GM23338 (cell line): Measurements from ENCODE around the gene BIRC7. TPM values are rescaled to one million over a fixed set of nuclear protein-coding genes. Genes with fewer than 3 reads are reported as not detected.
A peak's percentile ranks its signal among the peaks of the same experiment; 100 is the strongest.

Experiments used
- ATAC-seq: fragments of 200-7000 bp; cut with Tn5 transposase; 3 replicates; pipeline ENCODE4 v1.9.1; 2020
- DNase-seq: peaks from one replicate; pipeline ENCODE4 v3.0.0-alpha.2; 2015; ENCODE audit warnings: low spot score
- H2AFZ ChIP-seq: fragments of 200-600 bp; sonication (generic); 2 replicates; pipeline ENCODE4 v1.8.0; 2016; ENCODE audit warnings: antibody characterized with exemption, mild to moderate bottlenecking, moderate library complexity
- H3F3A ChIP-seq: fragments of 200-600 bp; sonication (generic); replicated peaks from 2 replicates; pipeline ENCODE4 v1.8.0; 2017; ENCODE audit warnings: antibody characterized with exemption, mixed run types, low read depth
- H3K27ac ChIP-seq: fragments of 200-600 bp; sonication (generic); 2 replicates; pipeline ENCODE4 v1.6.1; 2016; ENCODE audit warnings: low read depth
- H3K27me3 ChIP-seq: fragments of 200-600 bp; sonication (generic); 2 replicates; pipeline ENCODE4 v1.8.0; 2016; ENCODE audit warnings: mild to moderate bottlenecking, mixed run types, moderate library complexity; ENCODE audit not compliant: insufficient read depth
- H3K36me3 ChIP-seq: fragments of 200-600 bp; sonication (generic); 2 replicates; pipeline ENCODE4 v1.8.0; 2016; ENCODE audit warnings: mild to moderate bottlenecking; ENCODE audit not compliant: insufficient read depth
- H3K4me1 ChIP-seq: fragments of 200-600 bp; sonication (generic); 2 replicates; pipeline ENCODE4 v1.8.0; 2016; ENCODE audit warnings: mild to moderate bottlenecking, moderate library complexity; ENCODE audit not compliant: insufficient read depth
- H3K4me2 ChIP-seq: fragments of 200-600 bp; sonication (generic); 2 replicates; pipeline ENCODE4 v1.7.1; 2017; ENCODE audit warnings: mixed run types
- H3K4me3 ChIP-seq: fragments of 200-600 bp; sonication (generic); 2 replicates; pipeline ENCODE4 v1.6.1; 2016; ENCODE audit warnings: mixed run types
- H3K79me2 ChIP-seq: fragments of 200-600 bp; sonication (generic); replicated peaks from 2 replicates; pipeline ENCODE4 v1.8.0; 2017; ENCODE audit warnings: mild to moderate bottlenecking; ENCODE audit not compliant: insufficient read depth
- H3K9me2 ChIP-seq: fragments of 200-600 bp; sonication (generic); 2 replicates; pipeline ENCODE4 v1.8.0; 2017; ENCODE audit not compliant: insufficient read depth
- H4K20me1 ChIP-seq: fragments of 200-600 bp; sonication (generic); replicated peaks from 2 replicates; pipeline ENCODE4 v1.8.0; 2017; ENCODE audit warnings: mild to moderate bottlenecking; ENCODE audit not compliant: insufficient read depth
- H3K27ac Mint-ChIP-seq: 2 replicates; pipeline ENCODE4 v1.8.0; 2020; ENCODE audit warnings: inconsistent platforms, mild to moderate bottlenecking, moderate library complexity, mixed read lengths
- H3K27me3 Mint-ChIP-seq: 3 replicates; pipeline ENCODE4 v1.8.0; 2022; ENCODE audit warnings: low read depth, mild to moderate bottlenecking, moderate library complexity, mixed read lengths, inconsistent platforms; ENCODE audit not compliant: insufficient read depth, poor library complexity
- H3K36me3 Mint-ChIP-seq: 3 replicates; pipeline ENCODE4 v1.8.0; 2021; ENCODE audit warnings: low read depth, mild to moderate bottlenecking, inconsistent platforms, moderate library complexity, mixed read lengths
- H3K4me1 Mint-ChIP-seq: 3 replicates; pipeline ENCODE4 v1.8.0; 2020; ENCODE audit warnings: mild to moderate bottlenecking, inconsistent platforms, mixed read lengths
- H3K4me3 Mint-ChIP-seq: 3 replicates; pipeline ENCODE4 v1.8.0; 2021; ENCODE audit warnings: moderate library complexity, mild to moderate bottlenecking, inconsistent platforms, mixed read lengths
- H3K9me3 Mint-ChIP-seq: 3 replicates; pipeline ENCODE4 v1.8.0; 2020; ENCODE audit warnings: moderate library complexity, mild to moderate bottlenecking, inconsistent platforms, mixed read lengths
- EZH2 ChIP-seq: fragments of 200-600 bp; sonication (generic); IDR thresholded peaks from one replicate; pipeline ENCODE4 v1.8.0; 2017; ENCODE audit warnings: antibody characterized with exemption, mild to moderate bottlenecking, low read depth; ENCODE audit not compliant: unreplicated experiment
- JUNB ChIP-seq: IDR thresholded peaks from one replicate; pipeline ENCODE4 v1.6.1; 2016; ENCODE audit warnings: antibody characterized with exemption; ENCODE audit not compliant: unreplicated experiment
- POLR2AphosphoS5 ChIP-seq: IDR thresholded peaks from 2 replicates; pipeline ENCODE4 v1.6.1; 2016; ENCODE audit warnings: antibody characterized with exemption, low read depth
- ZNF114 ChIP-seq: fragments of 250-450 bp; sonication (Bioruptor Pico); IDR thresholded peaks from 2 replicates; pipeline ENCODE4 v1.5.0; 2020; ENCODE audit warnings: mild to moderate bottlenecking, moderate library complexity
- ZNF331 ChIP-seq: fragments of 250-450 bp; sonication (Bioruptor Pico); IDR thresholded peaks from 2 replicates; pipeline ENCODE4 v1.5.0; 2020; ENCODE audit warnings: low read depth, mild to moderate bottlenecking, moderate library complexity
- polyA plus RNA-seq: library from polyadenylated mRNA; unstranded; fragments of >200 nt; fragmentation: Nextera tagmentation; extraction: Ambion mirVana; gene quantifications from 2 replicates; pipeline ENCODE4 v1.2.1, GENCODE V29; 2016
- total RNA-seq: library from RNA; depleted of rRNA; stranded (reverse); fragments of >200 nt; shearing (Covaris generic); gene quantifications from 2 replicates; pipeline ENCODE4 v1.2.3, GENCODE V29; 2014
- TF ChIP-seq, protein P1 (sequence below): IDR thresholded peaks from one replicate; pipeline ENCODE4 v1.6.1; 2018; ENCODE audit warnings: antibody characterized with exemption; ENCODE audit not compliant: unreplicated experiment
- TF ChIP-seq, protein P2 (sequence below): IDR thresholded peaks from 2 replicates; pipeline ENCODE4 v1.6.1; 2016; ENCODE audit warnings: antibody characterized with exemption
- TF ChIP-seq, protein P3 (sequence below), 2 experiments: fragments of 200-600 bp in 1 of 2; sonication (generic) in 1 of 2; conservative IDR thresholded peaks; 2 replicates each; pipeline versions ENCODE4 v1.5.1 to v1.6.1; 2016 to 2017; ENCODE audit warnings: antibody characterized with exemption in 2 of 2, low read depth in 2 of 2, mild to moderate bottlenecking in 2 of 2, moderate library complexity in 1 of 2

The BIRC7 gene
- total and polyA plus RNA-seq, 2 experiments from 2014 or later, result 0.16 to 0.24 TPM

DNA sequence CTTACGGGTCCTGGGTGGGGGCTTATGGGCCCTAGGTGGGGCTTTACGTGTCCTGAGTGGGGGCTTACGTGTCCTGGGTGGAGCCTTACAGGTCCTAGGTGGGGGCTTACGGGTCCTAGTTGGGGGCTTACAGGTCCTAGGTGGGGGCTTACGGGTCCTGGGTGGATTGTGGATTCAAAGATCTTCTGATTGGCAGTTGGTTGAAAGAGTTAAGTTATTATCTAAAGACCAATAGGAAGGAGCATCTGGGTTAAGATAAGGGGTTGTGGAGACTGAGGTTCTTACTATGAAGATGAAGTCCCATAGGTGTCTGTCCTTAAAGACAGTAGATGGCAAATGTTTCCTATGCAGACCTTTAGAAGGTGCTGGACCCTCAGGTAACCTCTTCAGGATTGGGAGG is 8.4 kb upstream of the BIRC7 start (continued):
- TF ChIP-seq, protein P1, sequence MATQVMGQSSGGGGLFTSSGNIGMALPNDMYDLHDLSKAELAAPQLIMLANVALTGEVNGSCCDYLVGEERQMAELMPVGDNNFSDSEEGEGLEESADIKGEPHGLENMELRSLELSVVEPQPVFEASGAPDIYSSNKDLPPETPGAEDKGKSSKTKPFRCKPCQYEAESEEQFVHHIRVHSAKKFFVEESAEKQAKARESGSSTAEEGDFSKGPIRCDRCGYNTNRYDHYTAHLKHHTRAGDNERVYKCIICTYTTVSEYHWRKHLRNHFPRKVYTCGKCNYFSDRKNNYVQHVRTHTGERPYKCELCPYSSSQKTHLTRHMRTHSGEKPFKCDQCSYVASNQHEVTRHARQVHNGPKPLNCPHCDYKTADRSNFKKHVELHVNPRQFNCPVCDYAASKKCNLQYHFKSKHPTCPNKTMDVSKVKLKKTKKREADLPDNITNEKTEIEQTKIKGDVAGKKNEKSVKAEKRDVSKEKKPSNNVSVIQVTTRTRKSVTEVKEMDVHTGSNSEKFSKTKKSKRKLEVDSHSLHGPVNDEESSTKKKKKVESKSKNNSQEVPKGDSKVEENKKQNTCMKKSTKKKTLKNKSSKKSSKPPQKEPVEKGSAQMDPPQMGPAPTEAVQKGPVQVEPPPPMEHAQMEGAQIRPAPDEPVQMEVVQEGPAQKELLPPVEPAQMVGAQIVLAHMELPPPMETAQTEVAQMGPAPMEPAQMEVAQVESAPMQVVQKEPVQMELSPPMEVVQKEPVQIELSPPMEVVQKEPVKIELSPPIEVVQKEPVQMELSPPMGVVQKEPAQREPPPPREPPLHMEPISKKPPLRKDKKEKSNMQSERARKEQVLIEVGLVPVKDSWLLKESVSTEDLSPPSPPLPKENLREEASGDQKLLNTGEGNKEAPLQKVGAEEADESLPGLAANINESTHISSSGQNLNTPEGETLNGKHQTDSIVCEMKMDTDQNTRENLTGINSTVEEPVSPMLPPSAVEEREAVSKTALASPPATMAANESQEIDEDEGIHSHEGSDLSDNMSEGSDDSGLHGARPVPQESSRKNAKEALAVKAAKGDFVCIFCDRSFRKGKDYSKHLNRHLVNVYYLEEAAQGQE, result no peak
- no peak for TF ChIP-seq JUNB
- TF ChIP-seq, protein P2, sequence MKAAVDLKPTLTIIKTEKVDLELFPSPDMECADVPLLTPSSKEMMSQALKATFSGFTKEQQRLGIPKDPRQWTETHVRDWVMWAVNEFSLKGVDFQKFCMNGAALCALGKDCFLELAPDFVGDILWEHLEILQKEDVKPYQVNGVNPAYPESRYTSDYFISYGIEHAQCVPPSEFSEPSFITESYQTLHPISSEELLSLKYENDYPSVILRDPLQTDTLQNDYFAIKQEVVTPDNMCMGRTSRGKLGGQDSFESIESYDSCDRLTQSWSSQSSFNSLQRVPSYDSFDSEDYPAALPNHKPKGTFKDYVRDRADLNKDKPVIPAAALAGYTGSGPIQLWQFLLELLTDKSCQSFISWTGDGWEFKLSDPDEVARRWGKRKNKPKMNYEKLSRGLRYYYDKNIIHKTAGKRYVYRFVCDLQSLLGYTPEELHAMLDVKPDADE, result no peak

DNA sequence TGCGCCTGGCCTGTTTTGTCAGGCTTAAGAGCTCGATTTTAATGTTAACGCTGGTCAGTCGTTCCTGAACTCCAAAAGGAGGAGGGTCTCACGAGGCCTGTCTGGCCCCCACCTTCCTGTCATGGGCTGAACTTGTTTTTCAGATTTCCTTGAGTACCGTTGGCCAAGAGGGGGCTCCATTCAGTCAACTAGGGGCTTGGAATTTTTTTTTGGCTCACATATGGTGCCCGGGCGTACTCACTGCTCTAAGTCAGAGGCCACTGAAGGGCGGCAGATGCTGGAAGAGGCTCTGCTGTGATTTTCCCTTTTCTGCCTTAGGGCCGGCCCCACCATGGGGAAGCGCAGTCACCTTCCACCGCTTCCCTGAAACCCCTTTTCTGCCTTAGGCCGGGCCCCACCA is 6.9 kb upstream of the BIRC7 start:
- Mint-ChIP-seq H3K36me3 (no peaks in the 10 kb centered on the region), H3K9me3 (no peaks in the 10 kb centered on the region; the same call in 2 of the 3 replicates), H3K4me1 (peaks cover 62% of the 10 kb centered on the region), H3K27me3 (peaks cover 38% of the 10 kb centered on the region), H3K4me3 (peak overlapping the region; percentile 51), H3K27ac (no peak overlapping the region)
- Histone ChIP-seq H3K4me1 (peaks cover 36% of the 10 kb centered on the region), H3F3A (peaks cover 7% of the 10 kb centered on the region), H3K9me2 (no peaks in the 10 kb centered on the region), H3K4me3 (peak overlapping the region; percentile 14; the same call in 1 of the 2 replicates), H3K4me2 (peak overlapping the region; percentile 51; the same call in 1 of the 2 replicates), H3K36me3 (no peaks in the 10 kb centered on the region), H2AFZ (peak overlapping the region; percentile 73), H4K20me1 (no peaks in the 10 kb centered on the region), H3K27me3 (0 out of 2 replicates have a peak, but pooled peaks cover 3% of the 10 kb centered on the region), H3K79me2 (no peaks in the 10 kb centered on the region), H3K27ac (no peak overlapping the region)
- peak; percentile 65 for DNase-seq
- TF ChIP-seq, protein P3, sequence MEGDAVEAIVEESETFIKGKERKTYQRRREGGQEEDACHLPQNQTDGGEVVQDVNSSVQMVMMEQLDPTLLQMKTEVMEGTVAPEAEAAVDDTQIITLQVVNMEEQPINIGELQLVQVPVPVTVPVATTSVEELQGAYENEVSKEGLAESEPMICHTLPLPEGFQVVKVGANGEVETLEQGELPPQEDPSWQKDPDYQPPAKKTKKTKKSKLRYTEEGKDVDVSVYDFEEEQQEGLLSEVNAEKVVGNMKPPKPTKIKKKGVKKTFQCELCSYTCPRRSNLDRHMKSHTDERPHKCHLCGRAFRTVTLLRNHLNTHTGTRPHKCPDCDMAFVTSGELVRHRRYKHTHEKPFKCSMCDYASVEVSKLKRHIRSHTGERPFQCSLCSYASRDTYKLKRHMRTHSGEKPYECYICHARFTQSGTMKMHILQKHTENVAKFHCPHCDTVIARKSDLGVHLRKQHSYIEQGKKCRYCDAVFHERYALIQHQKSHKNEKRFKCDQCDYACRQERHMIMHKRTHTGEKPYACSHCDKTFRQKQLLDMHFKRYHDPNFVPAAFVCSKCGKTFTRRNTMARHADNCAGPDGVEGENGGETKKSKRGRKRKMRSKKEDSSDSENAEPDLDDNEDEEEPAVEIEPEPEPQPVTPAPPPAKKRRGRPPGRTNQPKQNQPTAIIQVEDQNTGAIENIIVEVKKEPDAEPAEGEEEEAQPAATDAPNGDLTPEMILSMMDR (conservative IDR thresholded peaks at IDR 0.05; ENCODE audit: low read depth in 2 of 2), result peak; percentile 29 to 42; a peak in 3 of 4 replicates
- no peak for TF ChIP-seq POLR2AphosphoS5
- TF ChIP-seq ZNF331, result no peak
- no peak for TF ChIP-seq ZNF114 (CRISPR knock-in tag)
- TF ChIP-seq EZH2, result no peak
- ATAC-seq, result peak; percentile 4; the same call in 1 of the 3 replicates
